H1 (cell line): ENCODE measurements around the gene FOXA3.

Experiments used
- RXRA ChIP-seq: IDR thresholded peaks from 2 replicates; pipeline ENCODE4 v1.6.1; 2011; ENCODE audit warnings: low read depth, mild to moderate bottlenecking, low read length, moderate library complexity; ENCODE audit not compliant: insufficient read depth
- SIN3A ChIP-seq, 2 experiments: IDR thresholded peaks in 1 of 2; conservative IDR thresholded peaks in 1 of 2; 2 replicates each; pipeline ENCODE4 v1.6.1; 2011 to 2012; ENCODE audit warnings: low read length in 2 of 2, improper control_type of control experiment in 1 of 2, low read depth in 1 of 2, mild to moderate bottlenecking in 1 of 2

DNA sequence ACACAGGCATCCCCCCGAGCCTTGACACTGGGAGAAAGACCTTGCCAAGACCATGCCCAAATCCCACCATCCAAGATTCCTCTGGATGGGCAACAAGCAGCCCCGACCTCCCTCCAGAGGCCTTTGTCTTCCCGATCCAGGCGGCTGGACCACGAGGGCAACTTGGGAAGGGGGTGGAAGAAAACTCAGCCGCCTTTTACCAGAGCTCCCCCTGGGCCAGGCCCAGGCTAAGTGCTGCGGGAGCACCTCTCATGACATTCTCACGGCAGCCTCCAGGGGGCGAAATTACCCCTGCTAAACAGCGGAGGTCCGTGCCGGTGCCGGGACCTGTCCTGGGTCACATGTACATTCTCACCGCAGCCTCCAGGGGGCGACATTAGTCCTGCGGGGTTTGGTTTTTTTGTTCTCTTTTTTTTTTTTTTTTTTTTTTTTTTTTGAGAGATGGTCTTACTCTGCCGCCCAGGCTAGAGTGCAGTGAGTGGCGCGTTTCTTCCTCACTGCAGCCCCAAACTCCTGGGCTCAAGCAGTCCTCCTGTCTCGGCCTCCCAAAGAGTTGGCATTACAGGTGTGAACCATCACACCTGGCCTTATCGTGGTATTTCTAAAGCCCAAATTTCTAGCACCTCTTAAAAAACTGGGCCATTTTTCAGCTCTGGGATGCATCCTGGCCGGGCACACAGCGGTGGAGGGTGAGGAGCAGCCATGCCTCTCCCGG is 47.0 kb upstream of the FOXA3 start:
- 0 out of 2 replicates have a peak, but pooled peaks have one; percentile 35 for TF ChIP-seq RXRA
- peak; percentile 71 to 92; a peak in 2 of 4 replicates for TF ChIP-seq SIN3A (conservative IDR thresholded peaks at IDR 0.05 in 1 of 2, IDR thresholded peaks at IDR 0.05 in 1 of 2; ENCODE audit: low read depth in 1 of 2, low read length in 2 of 2)
